Stimulated activated CD4-positive, alpha-beta T cell treated with anti-CD3 and anti-CD28 coated beads, Interleukin-15, amount 100 ng/mL, for 24 hours (primary cell): ENCODE data around the gene CFAP52.
"Not testable (repeated sequence)": the region's sequence is repeated elsewhere in the genome, so short reads cannot be mapped to it uniquely, and the experiment has no call there.

ENCODE experiments used
- DNase-seq: peaks from one replicate; pipeline ENCODE4 v3.0.0-alpha.2; 2020

The CFAP52 gene

DNA sequence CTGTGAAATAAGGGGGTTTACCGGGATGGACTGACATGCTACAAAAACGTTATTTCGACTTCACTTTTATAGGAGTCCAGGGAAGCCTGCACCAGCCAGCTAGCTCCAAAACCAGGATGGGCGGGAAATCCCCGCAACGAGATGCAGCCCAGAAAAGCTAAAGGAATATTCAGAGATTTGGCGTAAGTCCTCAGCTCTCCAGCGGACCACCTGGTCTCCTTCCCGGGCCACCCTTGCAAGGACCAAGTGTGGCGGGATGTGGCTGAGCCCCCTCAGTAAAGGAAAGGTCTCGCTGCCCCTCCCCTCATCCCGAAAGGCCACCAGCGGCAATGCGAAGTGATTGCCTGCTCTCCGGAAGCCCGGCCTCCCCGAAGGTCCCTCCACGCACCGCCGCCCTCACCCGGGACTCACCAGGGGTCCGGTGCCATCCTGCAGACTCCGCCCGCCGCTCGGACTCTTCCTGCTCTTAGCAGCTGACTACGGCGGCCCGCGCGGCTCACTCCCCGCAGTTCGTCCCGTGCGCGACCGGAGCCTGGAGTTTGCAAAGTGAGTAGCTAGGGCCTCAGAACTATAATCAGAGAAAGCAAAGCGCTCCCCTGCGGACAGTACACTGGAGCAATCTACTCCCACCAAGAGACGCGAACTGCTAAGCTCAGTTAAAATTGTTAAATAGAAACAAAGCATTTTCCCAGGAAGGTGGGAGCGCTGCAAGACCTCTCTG is 901 bp upstream of the CFAP52 start, which contains the start of gene STX8:
Gene STX8, minus strand, starts transcription at position 440 of the 721 bp plus-strand sequence. Its CDS starts 12 bp downstream, at position 428.
- peak; percentile 90 for DNase-seq

DNA sequence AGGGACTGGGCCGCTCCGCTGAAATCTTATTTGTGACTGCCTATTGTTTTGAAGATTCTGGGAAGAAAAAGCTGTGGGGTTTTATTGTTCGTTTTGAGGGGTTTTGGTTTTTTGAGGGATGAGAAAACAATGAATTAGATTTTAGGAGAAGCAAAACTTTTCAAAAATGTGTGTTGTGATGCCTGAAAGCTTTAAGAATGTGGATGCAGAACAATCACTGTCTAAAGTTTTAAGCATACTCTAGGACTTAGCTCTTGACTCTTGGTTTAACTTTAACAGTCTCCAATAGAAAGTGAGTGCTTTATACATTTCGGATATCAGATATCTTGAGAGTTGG is 899 bp downstream of the CFAP52 start:
- DNase-seq: no peak

DNA sequence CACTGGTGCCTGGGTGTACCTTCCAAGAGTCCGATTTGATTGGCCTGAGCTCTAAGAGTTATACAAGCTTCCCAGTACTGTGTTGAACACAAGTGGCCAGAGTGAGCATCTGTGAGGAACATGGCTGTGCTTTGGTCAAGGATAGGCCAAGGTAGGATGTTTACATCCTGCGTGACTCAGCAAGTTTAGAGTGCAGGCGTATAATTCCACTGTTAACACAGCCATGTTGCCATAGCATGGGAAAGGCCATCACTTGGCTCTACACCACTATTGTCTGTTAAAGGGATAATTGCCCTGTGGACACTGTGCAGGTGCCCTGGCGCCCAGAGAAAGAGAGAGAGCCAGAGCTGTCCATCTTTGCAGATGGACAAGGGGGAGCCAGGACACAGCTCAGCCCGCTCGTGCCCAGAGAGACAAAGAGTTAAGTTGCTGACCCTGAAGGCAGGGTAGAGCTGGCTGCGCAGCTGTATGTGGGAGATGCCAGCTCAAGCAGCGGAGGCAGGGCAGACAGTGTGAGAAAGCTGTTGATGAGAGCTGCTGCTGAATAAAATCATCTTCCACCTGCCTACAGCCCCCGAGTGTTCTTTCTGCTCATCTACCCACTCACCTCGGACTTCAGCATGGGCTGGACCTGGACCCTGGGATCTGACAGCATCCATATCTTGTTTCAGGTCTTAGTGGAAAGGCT is 11.7 kb downstream of the CFAP52 start:
- DNase-seq: no peak

- no peak for DNase-seq
These were observed 17.6 kb downstream of the CFAP52 start for GRCh38 chr17:9594065-9594464.

- DNase-seq: not testable (repeated sequence)
These were observed 21.2 kb downstream of the CFAP52 start for GRCh38 chr17:9597638-9598037.

- DNase-seq: no peak
These were observed 22.2 kb downstream of the CFAP52 start for GRCh38 chr17:9598661-9599060.

DNA sequence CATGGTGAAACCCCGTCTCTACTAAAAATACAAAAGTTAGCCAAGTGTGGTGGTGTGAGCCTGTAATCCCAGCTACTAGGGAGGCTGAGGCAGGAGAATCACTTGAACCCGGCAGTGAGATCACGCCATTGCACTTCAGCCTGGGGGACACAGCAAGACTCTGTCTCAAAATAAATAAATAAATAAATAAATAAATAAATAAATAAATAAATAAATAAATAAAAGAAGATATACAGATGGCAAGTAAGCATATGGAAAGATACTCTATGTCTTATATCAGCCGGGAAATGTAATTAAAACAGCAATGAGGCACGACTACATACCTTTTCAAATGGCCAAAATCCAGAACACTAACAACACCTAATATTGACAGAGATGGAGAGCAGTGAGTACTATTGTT is 28.1 kb downstream of the CFAP52 start:
- not testable (repeated sequence) for DNase-seq

GRCh38 chr17:9606453-9606852 is 30.0 kb downstream of the CFAP52 start:
- DNase-seq: no peak

DNA sequence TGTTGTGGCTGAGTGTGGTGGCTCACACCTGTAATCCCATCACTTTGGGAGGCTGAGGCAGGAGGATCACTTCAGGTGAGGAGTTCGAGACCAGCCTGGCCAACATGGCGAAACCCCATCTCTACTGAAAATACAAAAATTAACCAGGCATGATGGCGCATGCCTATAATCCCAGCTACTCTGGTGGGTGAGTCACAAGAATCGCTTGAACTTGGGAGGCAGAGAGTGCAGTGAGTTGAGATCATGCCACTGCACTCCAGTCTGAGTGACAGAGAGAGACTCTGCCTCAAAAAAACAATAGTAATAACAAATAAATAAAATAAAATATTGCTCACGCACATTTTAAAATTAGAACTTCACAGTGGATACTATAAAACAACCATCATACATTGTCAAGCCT is 30.6 kb downstream of the CFAP52 start:
- DNase-seq: not testable (repeated sequence)

DNA sequence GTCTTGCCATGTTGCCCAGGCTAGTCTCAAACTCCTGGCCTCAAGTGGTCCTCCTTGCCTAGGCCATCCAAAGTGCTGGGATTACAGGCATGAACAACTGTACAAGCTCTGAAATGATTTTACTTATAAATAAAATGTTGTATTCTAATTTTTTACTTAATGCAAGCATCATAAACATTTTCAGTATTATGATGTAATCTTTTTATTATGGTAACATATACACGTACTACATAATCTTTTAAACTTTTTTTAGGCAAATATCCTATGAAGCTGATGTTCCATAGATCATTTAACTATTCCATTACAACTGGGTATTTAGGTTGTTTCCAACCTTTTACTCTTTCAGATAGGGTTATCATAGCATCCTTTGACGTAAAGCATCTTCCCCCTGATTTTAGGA is 35.1 kb downstream of the CFAP52 start:
- no peak for DNase-seq

DNA sequence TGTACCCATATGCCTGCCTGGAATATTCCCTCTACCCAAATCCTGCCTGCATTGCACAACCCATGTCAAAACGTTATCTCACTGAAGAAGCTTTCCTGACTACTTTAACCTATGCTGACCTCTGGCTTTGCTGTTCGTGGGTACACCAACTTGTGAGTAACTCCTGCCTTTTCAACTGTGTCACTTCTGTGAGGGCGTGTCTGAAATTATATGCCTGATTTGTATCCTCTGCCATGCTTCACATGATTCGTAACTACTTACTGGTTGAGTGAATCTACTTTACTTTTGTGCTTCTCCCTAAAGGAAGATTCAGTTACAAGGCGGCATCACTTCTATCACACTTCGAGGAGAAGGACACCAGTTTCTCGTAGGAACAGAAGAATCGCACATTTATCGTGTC is 35.6 kb downstream of the CFAP52 start:
- no peak for DNase-seq

DNA sequence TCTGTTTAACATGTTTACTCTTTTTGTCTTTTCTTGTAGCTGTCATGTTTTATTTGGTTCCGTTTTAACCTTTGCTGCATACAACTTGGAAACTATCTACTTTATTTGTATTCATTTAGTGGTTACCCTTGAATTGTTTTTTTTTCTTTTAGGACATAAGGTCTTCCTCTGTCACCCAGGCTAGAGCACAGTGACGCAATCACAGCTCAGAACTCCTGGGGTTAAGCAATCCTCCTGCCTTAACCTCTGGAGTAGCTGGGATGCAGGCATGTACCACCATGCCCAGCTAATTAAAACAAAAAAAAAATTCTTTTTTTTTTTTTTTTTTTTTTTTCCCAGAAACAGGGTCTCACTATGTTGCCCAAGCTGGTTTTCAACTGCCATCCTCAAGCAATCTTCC is 39.0 kb downstream of the CFAP52 start:
- no peak for DNase-seq

DNA sequence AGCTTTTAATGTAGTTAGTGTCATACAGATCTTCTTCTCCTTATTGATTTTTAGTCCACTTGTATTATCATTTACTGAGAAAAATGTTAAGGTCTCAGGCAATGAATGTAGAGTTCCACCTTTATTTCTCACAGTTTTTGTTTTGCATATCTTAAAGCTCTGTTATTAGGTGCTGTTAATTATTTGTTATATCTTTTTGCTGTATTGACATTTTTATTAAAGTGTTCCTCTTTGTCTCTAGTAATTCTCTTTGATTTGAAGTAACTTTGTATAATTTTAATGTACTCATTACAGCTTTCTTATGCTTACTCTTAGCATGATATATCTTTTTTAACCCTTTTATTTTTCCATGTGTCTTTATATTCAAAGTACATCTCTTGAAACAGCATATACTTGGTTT is 46.5 kb downstream of the CFAP52 start:
- no peak for DNase-seq

DNA sequence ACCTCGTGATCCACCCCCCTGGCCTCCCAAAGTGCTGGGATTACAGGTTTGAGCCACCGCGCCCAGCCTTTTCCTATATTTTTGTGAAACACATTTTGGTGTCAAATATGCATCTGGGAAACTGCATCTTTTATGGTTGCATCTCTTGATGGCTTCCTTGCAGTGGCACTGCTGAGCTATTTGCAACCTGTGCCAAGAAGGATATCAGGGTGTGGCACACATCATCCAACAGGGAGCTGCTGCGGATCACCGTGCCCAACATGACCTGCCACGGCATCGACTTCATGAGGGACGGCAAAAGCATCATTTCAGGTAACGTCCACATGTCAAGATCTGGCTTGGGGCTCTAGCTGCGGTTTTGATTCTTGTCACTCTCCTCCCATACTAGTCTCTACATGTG is 52.1 kb downstream of the CFAP52 start:
- DNase-seq: no peak

DNA sequence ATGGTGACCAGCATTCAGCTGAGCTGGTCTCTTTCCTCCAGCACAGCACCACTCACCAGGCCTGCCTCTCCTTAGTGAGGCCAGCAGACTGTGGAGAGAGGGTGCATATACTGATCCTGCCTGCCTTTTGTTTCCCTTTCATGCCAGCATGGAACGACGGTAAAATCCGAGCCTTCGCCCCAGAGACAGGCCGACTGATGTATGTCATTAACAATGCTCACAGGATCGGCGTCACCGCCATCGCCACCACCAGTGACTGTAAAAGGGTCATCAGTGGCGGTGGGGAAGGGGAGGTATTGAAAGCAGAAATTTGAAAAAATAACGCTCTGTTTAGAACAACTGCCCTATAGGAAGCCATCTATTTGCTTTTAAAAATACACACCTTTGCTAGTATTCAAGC is 56.3 kb downstream of the CFAP52 start:
- DNase-seq: no peak

GRCh38 chr17:9635340-9635739 is 58.9 kb downstream of the CFAP52 start:
- no peak for DNase-seq

- DNase-seq: no peak
These were observed 60.1 kb downstream of the CFAP52 start for GRCh38 chr17:9636501-9636900.

DNA sequence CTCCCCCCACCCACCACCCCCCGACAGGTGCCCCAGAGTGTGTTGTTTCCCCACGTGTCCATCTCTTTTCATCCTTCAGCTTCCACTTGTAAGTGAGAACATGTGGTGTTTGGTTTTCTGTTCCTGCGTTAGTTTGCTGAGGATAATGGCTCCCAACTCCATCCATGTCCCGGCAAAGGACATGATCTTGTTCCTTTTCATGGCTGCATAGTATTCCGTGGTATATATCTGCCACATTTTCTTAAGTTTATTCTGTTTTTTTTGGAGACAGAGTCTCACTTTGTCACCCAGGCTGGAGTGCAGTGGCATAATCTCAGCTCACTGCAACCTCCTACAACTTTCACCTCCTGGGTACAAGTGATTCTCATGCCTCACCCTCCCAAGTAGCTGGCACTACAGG is 63.9 kb downstream of the CFAP52 start:
- DNase-seq: not testable (repeated sequence)

DNA sequence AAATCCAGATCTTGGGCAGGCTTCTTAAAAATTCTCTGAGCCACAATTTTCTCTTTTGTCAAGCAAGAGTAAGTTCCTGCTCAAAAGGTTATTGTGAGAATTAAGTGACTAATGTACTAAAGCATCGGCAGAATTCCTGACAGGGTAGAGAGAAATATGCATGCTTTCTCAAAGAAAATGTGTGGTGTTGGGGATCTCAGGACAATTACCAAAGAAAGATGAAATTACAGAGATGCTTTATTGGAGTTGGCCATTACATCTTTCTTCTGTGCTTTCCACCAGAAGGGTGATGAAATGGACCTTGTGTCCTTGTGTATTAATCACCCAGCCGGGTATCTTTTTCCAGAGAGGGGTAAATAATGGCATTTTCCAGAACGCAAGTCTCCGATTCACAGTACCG is 67.2 kb downstream of the CFAP52 start:
- no peak for DNase-seq

GRCh38 chr17:9644910-9645751 is 68.7 kb downstream of the CFAP52 start, which contains the start of gene USP43:
TSS of gene USP43 (plus strand) at chr17:9645517. CDS start at chr17:9645633, 116 bp downstream.
- DNase-seq: peak; percentile 39

DNA sequence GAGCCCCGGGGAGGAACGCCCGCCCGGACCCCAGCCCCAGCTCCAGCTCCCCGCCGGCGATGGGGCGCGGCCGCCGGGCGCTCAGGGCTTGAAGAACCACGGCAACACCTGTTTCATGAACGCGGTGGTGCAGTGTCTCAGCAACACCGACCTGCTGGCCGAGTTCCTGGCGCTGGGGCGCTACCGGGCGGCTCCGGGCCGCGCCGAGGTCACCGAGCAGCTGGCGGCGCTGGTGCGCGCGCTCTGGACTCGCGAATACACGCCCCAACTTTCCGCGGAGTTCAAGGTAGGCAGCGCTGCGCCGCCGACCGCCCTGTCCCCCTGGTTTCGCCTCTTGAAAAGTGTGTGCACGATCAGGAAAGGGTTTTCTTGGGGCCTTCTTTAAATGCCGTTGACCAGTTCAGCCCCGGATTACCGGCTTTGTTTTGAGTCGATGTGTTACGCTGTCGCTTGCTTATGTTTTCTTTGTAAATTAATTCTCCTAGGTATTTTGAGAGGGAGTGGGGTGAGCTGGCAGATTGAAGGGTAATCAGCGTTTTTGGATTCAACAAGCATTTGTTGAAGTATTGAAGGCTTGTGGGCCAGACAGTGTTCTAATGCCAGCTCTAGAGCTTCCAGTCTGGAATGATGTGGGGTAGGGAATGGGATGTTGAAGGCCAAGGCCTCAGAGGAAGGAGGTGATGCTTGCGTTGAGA is 69.6 kb downstream of the CFAP52 start:
- DNase-seq: peak; percentile 55

DNA sequence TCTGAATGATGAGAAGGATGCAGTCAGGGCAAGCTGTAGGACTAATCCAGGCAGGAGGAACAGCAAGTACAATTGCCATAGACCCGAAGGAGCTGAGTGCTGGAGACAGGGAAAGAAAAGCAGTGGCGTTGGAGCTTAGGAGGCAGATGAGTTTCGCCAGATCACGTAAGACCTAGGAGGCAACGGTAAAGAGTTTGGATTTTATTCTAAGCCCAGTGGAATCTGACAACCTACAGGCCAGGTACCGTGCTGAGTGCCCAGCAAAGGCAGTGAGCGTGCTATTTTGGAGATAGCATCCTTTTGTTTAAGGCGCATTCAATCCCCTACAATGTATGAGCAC is 70.1 kb downstream of the CFAP52 start:
- no peak for DNase-seq

- no peak for DNase-seq
These were observed 70.6 kb downstream of the CFAP52 start for GRCh38 chr17:9647014-9647413.
